ENCODE results near the gene ALG2.

Gene ALG2

DNA sequence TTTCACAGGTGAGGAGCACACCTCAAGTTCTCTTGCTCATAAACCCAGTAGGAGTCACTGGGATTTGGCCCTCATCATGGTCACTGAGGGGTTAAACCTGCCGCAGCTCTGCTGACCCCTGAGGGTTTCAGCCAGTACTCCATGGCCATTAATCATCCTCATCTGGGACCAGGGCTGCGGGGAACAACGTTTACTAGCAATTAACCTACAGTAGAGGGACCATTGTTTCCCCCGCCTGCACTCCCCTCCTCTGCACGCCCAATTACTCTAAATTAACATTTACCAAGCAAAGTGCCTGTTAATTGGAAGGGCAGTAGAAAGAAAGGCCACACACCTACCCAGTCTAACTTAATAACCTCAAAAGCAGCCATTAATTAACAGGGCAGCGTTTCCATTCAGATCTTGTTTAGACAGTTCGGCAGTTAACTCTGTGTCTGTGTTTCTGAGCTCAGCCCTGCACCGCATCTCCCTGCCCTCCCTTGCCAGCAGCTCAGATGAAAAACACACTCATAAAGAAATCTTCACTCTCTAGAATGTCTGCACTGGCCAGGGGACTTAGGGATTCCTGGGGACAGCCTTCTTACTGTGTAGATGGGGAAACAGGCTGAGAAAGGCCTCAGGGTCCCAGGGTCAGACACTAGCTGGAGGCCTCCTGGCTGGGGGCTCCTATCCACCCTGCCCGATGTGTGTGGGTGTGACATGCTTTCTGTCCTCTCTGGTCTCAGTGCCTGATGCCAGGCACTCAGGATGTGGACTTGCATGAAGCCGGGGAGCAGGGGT is 51.6 kb downstream of the ALG2 start:
- no peak for DNase-seq

DNA sequence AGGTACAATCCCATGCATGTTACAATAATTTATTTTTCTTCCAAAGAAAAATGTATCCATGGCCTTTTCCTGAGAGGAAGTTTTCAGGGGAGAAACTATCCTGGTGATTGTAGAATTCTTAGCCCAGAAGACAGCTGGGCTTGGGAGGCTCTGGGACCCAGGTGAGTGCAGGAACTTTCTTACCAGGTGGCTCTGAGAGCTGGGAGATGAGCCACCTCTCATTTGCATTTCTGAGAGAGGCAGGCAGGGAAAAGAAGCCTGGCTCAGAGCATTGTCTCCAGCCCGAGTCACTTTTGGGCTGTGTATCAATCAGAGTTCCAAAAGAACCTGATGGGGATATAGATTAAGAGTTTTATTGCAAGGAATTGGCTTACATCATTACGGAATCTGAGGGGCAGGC is 52.7 kb downstream of the ALG2 start:
- no peak for DNase-seq

GRCh38 chr9:99167694-99168093 is 54.0 kb downstream of the ALG2 start:
- DNase-seq = no peak

DNA sequence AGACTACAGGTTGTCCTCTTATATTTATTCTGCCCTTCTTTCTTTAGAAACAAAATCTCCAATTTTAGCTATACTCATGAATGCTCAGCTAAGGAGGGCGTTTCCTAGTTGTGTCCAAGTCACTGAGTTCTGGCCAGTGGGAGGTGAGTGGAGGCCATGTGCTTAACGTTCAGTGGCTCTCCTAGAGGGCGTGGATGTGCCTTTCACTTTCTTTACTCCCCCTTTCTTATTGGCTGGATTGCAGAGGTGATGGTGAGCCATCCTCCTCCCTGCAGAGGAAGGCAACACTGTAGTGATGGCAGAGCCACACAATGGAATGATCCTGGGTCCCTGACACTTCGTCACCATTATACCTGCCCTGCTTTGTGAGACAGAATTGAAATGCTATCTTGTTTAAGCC is 54.6 kb downstream of the ALG2 start:
- DNase-seq = no peak

Data from activated CD4-positive, alpha-beta T cell treated with anti-CD3 and anti-CD28 coated beads, Interleukin-2, amount 50 U/mL, for 1 hour (primary cell).